Measurements from ENCODE around the gene CYGB.

DNA sequence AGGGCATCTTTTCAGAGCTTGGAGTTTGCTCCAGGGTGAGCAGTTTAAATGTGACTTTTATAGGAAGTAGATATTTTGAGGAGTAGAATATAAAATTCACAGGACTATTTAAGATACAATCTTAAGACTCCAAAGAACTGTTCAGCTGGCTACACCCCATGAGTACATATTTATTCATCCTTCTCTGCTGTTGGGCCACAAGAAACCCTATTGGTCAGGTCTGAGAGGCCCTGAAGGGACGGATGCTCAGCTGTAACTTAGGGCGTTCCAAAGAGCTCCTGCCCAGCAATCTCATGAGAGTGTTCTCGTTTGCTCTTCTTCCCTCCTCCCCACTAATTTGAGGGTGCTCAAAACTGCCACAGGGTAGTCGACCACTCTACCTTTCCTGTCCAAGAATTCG lies 40.9 kb upstream of the CYGB start:
- TF ChIP-seq NFRKB (IDR thresholded peaks at IDR 0.05; ENCODE audit: low read depth) (no peak), TAF7 (tag; IDR thresholded peaks at IDR 0.05) (no peak), CREB1 (IDR thresholded peaks at IDR 0.05) (no peak), CREB1 (CRISPR knock-in tag; IDR thresholded peaks at IDR 0.05) (no peak), ZNF175 (CRISPR knock-in tag; IDR thresholded peaks at IDR 0.05; ENCODE audit: low read depth) (no peak)
- TF ChIP-seq, protein P1, sequence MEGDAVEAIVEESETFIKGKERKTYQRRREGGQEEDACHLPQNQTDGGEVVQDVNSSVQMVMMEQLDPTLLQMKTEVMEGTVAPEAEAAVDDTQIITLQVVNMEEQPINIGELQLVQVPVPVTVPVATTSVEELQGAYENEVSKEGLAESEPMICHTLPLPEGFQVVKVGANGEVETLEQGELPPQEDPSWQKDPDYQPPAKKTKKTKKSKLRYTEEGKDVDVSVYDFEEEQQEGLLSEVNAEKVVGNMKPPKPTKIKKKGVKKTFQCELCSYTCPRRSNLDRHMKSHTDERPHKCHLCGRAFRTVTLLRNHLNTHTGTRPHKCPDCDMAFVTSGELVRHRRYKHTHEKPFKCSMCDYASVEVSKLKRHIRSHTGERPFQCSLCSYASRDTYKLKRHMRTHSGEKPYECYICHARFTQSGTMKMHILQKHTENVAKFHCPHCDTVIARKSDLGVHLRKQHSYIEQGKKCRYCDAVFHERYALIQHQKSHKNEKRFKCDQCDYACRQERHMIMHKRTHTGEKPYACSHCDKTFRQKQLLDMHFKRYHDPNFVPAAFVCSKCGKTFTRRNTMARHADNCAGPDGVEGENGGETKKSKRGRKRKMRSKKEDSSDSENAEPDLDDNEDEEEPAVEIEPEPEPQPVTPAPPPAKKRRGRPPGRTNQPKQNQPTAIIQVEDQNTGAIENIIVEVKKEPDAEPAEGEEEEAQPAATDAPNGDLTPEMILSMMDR (IDR thresholded peaks at IDR 0.05 in 2 of 3, conservative IDR thresholded peaks at IDR 0.05 in 1 of 3; ENCODE audit: insufficient read depth in 2 of 3, low read depth in 1 of 3, low read length in 3 of 3) = no peak
- TF ChIP-seq, protein P2, sequence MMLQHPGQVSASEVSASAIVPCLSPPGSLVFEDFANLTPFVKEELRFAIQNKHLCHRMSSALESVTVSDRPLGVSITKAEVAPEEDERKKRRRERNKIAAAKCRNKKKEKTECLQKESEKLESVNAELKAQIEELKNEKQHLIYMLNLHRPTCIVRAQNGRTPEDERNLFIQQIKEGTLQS (IDR thresholded peaks at IDR 0.05) = no peak
- TF ChIP-seq, protein P2 (CRISPR knock-in tag; conservative IDR thresholded peaks at IDR 0.05) = no peak

All from K562 (cell line).